Measurements from ENCODE around the gene AP5M1.
A peak's percentile ranks its signal among the peaks of the same experiment; 100 is the strongest.
"Not testable (repeated sequence)": the region's sequence is repeated elsewhere in the genome, so short reads cannot be mapped to it uniquely, and the experiment has no call there.

Gene AP5M1

DNA sequence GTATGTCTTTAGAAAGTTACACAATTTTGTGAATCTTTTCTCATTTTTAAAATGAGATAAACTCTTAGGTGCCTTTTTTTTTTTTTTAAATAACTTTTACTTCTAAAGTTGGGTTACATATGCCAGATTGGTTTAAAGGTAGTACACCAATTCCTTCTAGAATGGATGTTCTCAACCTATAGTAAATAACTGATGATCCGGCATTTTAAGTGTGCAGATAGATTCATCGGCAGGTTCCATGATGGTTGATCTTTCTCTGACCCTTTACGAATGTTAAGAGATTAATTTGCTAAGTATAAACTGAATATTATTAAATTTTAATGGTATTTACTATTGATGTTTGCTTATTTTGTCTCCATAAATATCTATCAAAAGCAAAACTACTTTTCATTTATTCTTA is 8.3 kb downstream of the AP5M1 start:
- no peak for DNase-seq (ENCODE audit: low read depth, low spot score)
- no peak overlapping the region for H3K4me3 ChIP-seq (ENCODE audit: low read length)

GRCh38 chr14:57287745-57288144 is 19.0 kb downstream of the AP5M1 start:
- no peak for DNase-seq (ENCODE audit: low read depth, low spot score)
- H3K4me3 ChIP-seq (ENCODE audit: low read length): no peak overlapping the region

DNA sequence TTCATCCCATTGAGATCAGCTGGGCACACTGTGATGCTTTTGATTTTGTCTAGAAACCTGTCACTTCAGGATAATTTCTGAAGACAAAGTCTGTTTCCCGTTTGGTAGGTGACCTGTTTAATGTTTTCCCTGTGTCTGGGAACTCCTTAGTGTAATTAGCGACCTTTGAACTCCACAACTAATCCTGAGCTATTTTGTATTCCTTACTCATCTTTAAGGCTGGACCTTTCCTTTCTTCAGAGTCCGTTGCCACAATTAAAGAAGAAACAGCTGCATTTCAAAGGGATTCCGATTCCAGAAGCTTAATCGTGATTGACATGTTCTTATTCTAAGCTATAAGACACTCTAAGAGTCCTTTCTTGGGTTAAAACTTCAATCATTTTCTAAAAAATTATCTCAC is 22.0 kb downstream of the AP5M1 start:
- no peak for DNase-seq (ENCODE audit: low read depth, low spot score)
- H3K4me3 ChIP-seq (ENCODE audit: low read length): no peak overlapping the region

GRCh38 chr14:57291692-57292647 is 23.2 kb downstream of the AP5M1 start:
- DNase-seq (ENCODE audit: low read depth, low spot score): no peak
- H3K4me3 ChIP-seq (ENCODE audit: low read length): no peak overlapping the region

DNA sequence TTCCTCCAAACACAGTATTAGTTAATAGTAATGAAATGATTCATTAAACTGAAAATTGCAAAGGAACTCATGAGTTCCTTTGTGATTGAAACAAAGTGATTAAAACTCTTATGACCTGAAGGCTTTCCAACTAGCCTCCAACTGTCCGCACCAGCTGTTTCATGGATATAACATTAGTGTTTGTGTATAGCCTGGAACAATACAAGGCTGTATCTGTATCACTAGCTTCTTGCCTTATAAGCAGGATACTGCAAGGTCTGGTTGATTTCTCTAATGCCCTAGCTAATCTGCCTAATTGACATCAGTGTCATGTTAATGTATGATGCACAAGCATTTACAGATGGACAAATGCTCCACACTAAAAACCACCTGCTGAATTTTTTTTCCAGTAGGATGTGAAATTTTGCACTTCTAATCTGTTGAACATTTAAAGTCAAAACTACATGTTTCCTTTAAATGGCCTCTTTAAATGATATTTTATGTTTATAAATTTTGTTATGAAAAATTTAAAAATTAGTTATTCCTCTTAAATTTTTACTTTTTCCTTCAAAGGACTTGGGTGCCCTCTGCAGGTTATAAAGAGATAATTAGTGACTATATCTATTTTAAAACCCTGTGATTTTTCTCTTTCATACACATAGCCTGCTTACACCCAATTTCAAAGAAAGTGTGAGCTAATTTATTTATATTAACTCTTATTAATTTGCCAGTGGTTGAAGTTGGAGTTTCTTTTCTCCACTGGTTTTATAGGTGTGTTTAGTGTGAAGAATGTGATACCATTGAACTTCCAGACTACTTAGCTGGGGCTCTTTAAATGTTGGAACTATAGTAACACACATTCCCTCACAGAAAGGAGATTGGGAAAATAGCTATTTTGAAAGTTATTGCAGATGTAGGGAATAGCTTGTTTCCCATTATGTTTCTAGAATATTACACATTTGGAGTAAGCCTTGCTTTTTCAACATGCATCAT is 25.4 kb downstream of the AP5M1 start:
- no peak overlapping the region for H3K4me3 ChIP-seq (ENCODE audit: low read length)
- no peak for DNase-seq (ENCODE audit: low read depth, low spot score)

DNA sequence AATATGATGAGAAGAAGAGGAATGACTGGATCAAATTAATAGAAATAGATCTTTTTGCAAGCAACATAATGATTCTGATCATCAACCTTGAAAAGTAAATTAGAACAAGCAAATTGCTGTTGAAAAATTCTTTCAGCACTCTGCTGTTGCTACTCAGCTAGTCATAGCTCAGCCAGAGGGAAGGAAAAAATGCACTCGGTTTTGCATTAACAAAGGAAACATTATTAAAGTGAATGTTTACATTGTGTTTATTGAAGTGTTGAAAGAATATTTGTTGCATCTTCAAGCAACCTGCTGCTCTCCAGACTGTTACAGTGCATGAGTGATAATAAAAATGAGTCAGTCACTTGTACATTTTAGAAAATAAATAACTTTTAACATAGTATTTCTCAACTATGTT is 26.5 kb downstream of the AP5M1 start:
- DNase-seq (ENCODE audit: low read depth, low spot score): no peak

GRCh38 chr14:57297852-57298251 is 29.1 kb downstream of the AP5M1 start:
- no peak overlapping the region for H3K4me3 ChIP-seq (ENCODE audit: low read length)

More for the DNA sequence above, 26.5 kb downstream of the AP5M1 start:
- no peak overlapping the region for H3K4me3 ChIP-seq (ENCODE audit: low read length)

GRCh38 chr14:57299511-57299910 is 30.7 kb downstream of the AP5M1 start:
- DNase-seq (ENCODE audit: low read depth, low spot score): no peak
- H3K4me3 ChIP-seq (ENCODE audit: low read length): no peak overlapping the region

More at GRCh38 chr14:57297852-57298251, 29.1 kb downstream of the AP5M1 start:
- DNase-seq (ENCODE audit: low read depth, low spot score): no peak

- H3K4me3 ChIP-seq (ENCODE audit: low read length): no peak overlapping the region
- no peak for DNase-seq (ENCODE audit: low read depth, low spot score)
These were observed 34.1 kb downstream of the AP5M1 start for GRCh38 chr14:57302883-57303282.

DNA sequence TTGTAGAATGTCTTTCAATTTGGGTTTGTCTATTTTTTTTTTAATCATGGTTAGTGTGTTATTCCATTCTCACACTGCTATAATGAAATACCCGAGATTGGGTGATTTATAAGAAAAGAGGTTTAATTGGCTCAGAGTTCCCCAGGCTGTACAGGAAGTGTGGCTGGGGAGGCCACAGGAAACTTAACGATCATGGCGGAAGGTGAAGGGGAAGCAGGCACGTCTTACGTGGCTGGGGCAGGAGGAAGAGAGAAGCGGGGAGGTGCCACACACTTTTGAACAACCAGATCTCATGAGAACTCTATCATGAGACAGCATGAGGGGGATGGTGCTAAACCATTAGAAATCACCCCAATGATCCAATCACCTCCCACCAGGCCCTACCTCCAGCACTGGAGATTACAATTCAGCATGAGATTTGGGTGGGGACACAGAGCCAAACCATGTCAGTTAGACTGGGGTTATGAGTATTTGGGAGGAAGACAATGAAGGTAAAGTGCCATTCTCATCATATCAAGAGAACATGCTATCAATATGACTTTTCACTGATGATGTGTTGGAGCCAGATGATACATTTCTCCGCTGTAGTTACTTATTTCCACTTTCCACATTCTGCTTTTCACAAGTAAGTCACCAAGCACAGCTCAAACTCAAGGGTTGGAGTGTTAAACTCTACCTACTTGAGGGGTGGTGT is 45.8 kb downstream of the AP5M1 start:
- no peak for DNase-seq (ENCODE audit: low read depth, low spot score)
- no peak overlapping the region for H3K4me3 ChIP-seq (ENCODE audit: low read length)

DNA sequence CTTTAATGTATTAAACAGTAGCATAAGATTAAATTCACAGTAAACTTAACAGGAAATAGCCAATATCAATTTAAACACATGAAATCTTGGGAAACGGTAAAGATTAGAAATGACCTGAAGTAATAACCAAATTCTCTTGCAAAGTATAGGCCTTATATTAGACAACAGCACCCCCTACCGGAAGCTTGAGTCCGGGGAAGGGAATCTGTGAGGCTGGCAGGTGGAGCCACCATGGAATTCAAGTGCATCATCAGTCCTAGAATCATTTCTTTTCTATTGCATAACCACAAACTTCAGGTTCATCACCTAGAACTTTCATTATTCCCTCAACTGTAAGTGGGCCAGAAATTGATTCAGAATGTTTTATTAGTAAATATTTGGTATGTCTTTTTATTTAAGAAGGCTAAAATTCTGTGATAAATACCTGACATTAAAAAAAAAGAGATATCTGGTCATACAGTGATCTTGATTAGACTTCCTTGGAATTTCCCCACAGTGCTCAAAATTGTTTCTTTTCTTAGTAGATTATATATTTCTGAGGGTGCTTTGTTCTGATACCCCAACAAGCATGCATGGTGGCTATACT is 48.6 kb downstream of the AP5M1 start:
- peak; percentile 73 for DNase-seq (ENCODE audit: low read depth, low spot score)

GRCh38 chr14:57319636-57320192 is 50.9 kb downstream of the AP5M1 start:
- DNase-seq (ENCODE audit: low read depth, low spot score): no peak
- no peak overlapping the region for H3K4me3 ChIP-seq (ENCODE audit: low read length)

More for the DNA sequence above, 48.6 kb downstream of the AP5M1 start:
- no peak overlapping the region for H3K4me3 ChIP-seq (ENCODE audit: low read length)

DNA sequence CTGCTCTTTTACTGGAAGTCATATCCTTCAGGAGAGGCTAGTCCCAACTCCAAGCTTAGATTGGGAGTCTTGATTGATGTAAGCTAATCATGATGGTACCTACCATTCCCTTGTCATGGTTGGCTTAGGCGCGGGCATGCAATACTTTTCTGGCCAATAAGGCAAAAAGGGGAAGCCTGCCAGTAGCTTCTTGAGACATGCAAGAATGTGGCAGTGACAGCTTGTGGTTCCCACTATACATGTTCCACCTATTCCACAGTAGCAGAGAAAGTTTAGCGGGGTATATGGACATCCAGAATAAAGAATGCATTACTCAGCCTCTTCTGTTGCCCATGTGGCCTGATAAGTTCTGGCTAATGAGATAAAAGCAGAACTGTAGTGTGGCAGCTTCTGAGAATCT is 55.0 kb downstream of the AP5M1 start:
- no peak for DNase-seq (ENCODE audit: low read depth, low spot score)
- H3K4me3 ChIP-seq (ENCODE audit: low read length): no peak overlapping the region

DNA sequence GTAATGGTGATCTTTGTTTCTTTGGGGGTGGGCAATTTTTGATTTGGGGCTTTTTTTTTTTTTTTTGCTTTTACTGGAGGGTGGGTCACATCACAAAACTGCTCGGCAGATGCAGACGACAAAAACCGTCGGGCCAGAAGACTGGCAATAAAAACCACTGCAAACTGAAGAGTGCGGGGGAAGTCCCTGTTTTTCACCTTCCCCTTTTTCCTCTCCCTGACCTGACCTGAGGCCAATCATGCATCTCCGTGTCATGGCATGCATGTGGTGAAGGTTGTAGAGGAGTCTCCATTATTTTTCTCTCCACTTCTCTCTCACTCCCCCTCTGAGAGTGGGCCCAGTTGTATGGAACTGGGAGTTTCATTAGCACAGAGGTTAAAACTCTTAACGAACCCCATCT is 57.5 kb downstream of the AP5M1 start:
- no peak overlapping the region for H3K4me3 ChIP-seq (ENCODE audit: low read length)
- DNase-seq (ENCODE audit: low read depth, low spot score): no peak

DNA sequence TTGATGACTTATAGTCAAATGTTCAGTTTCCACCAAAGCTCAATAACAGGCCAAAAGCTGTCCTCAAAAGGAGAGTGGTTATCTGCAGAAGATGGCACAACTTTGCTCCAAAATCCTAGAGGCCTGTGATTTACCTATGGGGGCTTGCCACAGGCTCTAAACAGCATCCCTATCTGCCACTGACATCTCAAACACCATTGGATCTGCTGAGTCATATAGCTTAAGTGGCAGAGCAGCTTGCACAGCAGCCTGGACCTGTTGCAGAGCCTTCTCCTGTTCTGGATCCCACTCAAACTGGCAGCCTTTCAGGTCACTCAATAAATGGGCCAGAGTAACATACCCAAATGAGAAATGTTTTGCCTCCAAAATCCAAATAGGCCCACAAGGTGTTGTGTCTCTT is 61.1 kb downstream of the AP5M1 start:
- no peak overlapping the region for H3K4me3 ChIP-seq (ENCODE audit: low read length)

DNA sequence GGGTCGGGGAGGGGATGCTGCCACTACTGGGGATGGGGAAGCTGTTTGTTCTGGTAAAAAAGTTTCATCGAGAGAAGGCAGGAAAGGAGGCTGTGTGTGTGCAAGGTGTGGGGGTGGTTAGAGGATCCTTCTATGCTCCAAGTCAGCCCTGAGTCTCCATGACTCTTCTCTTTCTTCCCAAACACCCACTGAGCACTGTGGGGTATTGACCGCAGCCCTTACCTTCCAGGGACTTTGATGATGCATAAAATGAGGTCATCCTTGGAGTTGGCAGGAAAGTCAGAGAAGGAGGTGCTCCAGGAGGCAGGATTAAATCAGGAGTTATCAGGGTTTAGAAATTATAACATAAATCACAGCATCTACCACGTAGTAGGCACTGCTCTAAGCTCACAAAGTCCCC is 63.7 kb downstream of the AP5M1 start:
- not testable (repeated sequence) for DNase-seq (ENCODE audit: low read depth, low spot score)

More for the DNA sequence above, 61.1 kb downstream of the AP5M1 start:
- DNase-seq (ENCODE audit: low read depth, low spot score): no peak

DNA sequence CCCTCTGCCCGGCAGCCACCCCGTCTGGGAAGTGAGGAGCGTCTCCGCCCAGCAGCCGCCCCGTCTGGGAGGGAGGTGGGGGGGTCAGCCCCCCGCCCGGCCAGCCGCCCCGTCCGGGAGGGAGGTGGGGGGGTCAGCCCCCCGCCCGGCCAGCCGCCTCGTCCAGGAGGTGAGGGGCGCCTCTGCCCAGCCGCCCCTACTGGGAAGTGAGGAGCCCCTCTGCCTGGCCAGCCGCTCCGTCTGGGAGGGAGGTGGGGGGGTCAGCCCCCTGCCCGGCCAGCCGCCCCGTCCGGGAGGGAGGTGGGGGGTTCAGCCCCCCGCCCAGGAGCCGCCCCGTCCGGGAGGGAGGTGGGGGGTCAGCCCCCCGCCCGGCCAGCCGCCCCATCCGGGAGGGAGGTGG is 65.0 kb downstream of the AP5M1 start:
- DNase-seq (ENCODE audit: low read depth, low spot score); H3K4me3 ChIP-seq (ENCODE audit: low read length): not testable (repeated sequence)

More for the DNA sequence above, 63.7 kb downstream of the AP5M1 start:
- not testable (repeated sequence) for H3K4me3 ChIP-seq (ENCODE audit: low read length)

DNA sequence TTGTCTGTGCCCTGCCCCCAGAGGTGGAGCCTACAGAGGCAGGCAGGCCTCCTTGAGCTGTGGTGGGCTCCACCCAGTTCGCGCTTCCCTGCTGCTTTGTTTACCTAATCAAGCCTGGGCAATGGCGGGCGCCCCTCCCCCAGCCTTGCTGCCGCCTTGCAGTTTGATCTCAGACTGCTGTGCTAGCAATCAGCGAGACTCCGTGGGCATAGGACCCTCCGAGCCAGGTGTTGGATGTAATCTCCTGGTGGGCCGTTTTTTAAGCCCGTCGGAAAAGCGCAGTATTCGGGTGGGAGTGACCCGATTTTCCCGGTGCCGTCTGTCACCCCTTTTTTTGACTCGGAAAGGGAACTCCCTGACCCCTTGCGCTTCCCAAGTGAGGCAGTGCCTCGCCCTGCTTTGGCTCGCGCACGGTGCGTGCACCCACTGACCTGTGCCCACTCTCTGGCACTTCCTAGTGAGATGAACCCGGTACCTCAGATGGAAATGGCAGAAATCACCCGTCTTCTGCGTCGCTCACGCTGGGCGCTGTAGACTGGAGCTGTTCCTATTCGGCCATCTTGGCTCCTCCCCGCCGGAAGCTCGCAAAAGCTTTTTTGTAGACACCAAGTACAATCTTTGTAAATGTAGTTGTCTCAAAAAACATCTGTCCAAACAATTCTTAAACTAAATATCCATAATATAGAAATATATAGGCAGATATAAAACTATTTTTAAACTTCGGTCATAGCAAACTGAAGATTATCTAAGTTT is 75.0 kb downstream of the AP5M1 start:
- not testable (repeated sequence) for H3K4me3 ChIP-seq (ENCODE audit: low read length); DNase-seq (ENCODE audit: low read depth, low spot score)
